SK-N-SH (cell line): ENCODE measurements around the gene VDR. TPM values are rescaled to one million over a fixed set of nuclear protein-coding genes. Genes with fewer than 3 reads are reported as not detected.

Experiments
- CTCF ChIA-PET: fragments of 300-600, 350-600 bp; formaldehyde crosslinking; extraction: SDS; loops from one replicate; lab custom pipeline; 2021; lab: Yijun Ruan, JAX
- POLR2A ChIA-PET: fragments of 350-600 bp; sonication (Branson Sonifier 250); formaldehyde crosslinking; extraction: SDS; loops from one replicate; lab custom pipeline; 2020; ENCODE audit warnings: antibody characterized with exemption, inconsistent platforms; lab: Yijun Ruan, JAX
- DNase-seq: peaks from one replicate; pipeline ENCODE4 v3.0.0; 2012
- H2AFZ ChIP-seq: fragments of 200-600 bp; sonication (generic); 2 replicates; pipeline ENCODE4 v1.8.1; 2016; ENCODE audit warnings: antibody characterized with exemption, mild to moderate bottlenecking, low read depth
- H3F3A ChIP-seq: fragments of 200-600 bp; sonication (generic); replicated peaks from 2 replicates; pipeline ENCODE3; 2016; ENCODE audit warnings: antibody characterized with exemption, mild to moderate bottlenecking; ENCODE audit not compliant: insufficient read depth
- H3K27ac ChIP-seq, 2 experiments: fragments of 200-500 bp in 1 of 2; fragments of 200-600 bp in 1 of 2; sonication (Bioruptor generic) in 1 of 2; sonication (generic), shearing (Covaris generic) in 1 of 2; 2 replicates each; pipeline versions ENCODE4 v1.5.1 to v1.6.1; 2014 to 2016; ENCODE audit warnings: low read depth in 2 of 2, inconsistent platforms in 1 of 2, low read length in 1 of 2, mild to moderate bottlenecking in 1 of 2, mixed read lengths in 1 of 2
- H3K27me3 ChIP-seq: fragments of 200-600 bp; sonication (generic), shearing (Covaris generic); 2 replicates; pipeline ENCODE4 v1.6.1; 2016; ENCODE audit warnings: mixed run types; ENCODE audit not compliant: insufficient read depth
- H3K36me3 ChIP-seq, 2 experiments: fragments of 200-500 bp in 1 of 2; fragments of 200-600 bp in 1 of 2; sonication (Bioruptor generic) in 1 of 2; sonication (generic) in 1 of 2; replicated peaks in 1 of 2; 2 replicates each; pipeline versions ENCODE3 to v1.5.1; 2014 to 2016; ENCODE audit warnings: low read length in 1 of 2, mild to moderate bottlenecking in 1 of 2; ENCODE audit not compliant: insufficient read depth in 2 of 2, control insufficient read depth in 1 of 2
- H3K4me1 ChIP-seq, 2 experiments: fragments of 200-500 bp in 1 of 2; fragments of 200-600 bp in 1 of 2; sonication (Bioruptor generic) in 1 of 2; sonication (generic), shearing (Covaris generic) in 1 of 2; 2 replicates each; pipeline versions ENCODE4 v1.5.1 to v1.6.1; 2014 to 2016; ENCODE audit warnings: low read depth in 1 of 2, low read length in 1 of 2, mixed run types in 1 of 2; ENCODE audit not compliant: insufficient read depth in 2 of 2, control insufficient read depth in 1 of 2
- H3K4me2 ChIP-seq: fragments of 200-600 bp; sonication (generic), shearing (Covaris generic); 2 replicates; pipeline ENCODE4 v1.6.1; 2017; ENCODE audit warnings: mixed run types
- H3K4me3 ChIP-seq, 2 experiments: fragments of 200-500 bp in 1 of 2; fragments of 200-600 bp in 1 of 2; sonication (Bioruptor generic) in 1 of 2; sonication (generic), shearing (Covaris generic) in 1 of 2; 2 replicates each; pipeline versions ENCODE4 v1.5.1 to v1.8.1; 2014 to 2016; ENCODE audit warnings: low read depth in 2 of 2, inconsistent platforms in 1 of 2, low read length in 1 of 2, mild to moderate bottlenecking in 1 of 2, mixed read lengths in 1 of 2, moderate library complexity in 1 of 2
- H3K79me2 ChIP-seq: fragments of 200-600 bp; sonication (generic); 2 replicates; pipeline ENCODE4 v1.8.1; 2017; ENCODE audit warnings: mild to moderate bottlenecking; ENCODE audit not compliant: insufficient read depth
- H3K9ac ChIP-seq: fragments of 200-600 bp; sonication (generic); 2 replicates; pipeline ENCODE4 v1.6.1; 2017; ENCODE audit warnings: mixed run types
- H3K9me2 ChIP-seq: fragments of 200-600 bp; sonication (generic); 2 replicates; pipeline ENCODE4 v1.6.1; 2017; ENCODE audit warnings: mixed run types
- H3K9me3 ChIP-seq: fragments of 200-600 bp; sonication (generic); 2 replicates; pipeline ENCODE4 v1.6.1; 2017; ENCODE audit warnings: mixed run types, mild to moderate bottlenecking, moderate library complexity
- H4K20me1 ChIP-seq: fragments of 200-600 bp; sonication (generic); 2 replicates; pipeline ENCODE4 v1.6.1; 2017; ENCODE audit warnings: mild to moderate bottlenecking, mixed run types; ENCODE audit not compliant: insufficient read depth
- CHD2 ChIP-seq: fragments of 150-350 bp; IDR thresholded peaks from 2 replicates; pipeline ENCODE4 v1.6.1; 2018; ENCODE audit warnings: low read length; ENCODE audit not compliant: partially characterized antibody
- GATA2 ChIP-seq: sonication (generic); formaldehyde crosslinking; IDR thresholded peaks from 2 replicates; pipeline ENCODE4 v1.5.0; 2020; ENCODE audit warnings: mild to moderate bottlenecking, missing genetic modification reagents
- MEF2A ChIP-seq: IDR thresholded peaks from 2 replicates; pipeline ENCODE4 v1.4.0; 2012; ENCODE audit warnings: low read depth, borderline replicate concordance
- MXI1 ChIP-seq: IDR thresholded peaks from 2 replicates; pipeline ENCODE4 v1.6.1; 2012; ENCODE audit warnings: mild to moderate bottlenecking, low read depth, low read length, improper control_type of control experiment
- POLR2AphosphoS5 ChIP-seq: IDR thresholded peaks from 2 replicates; pipeline ENCODE4 v1.6.1; 2012; ENCODE audit warnings: low read depth, low read length
- RFX5 ChIP-seq: IDR thresholded peaks from 2 replicates; pipeline ENCODE4 v1.6.1; 2012; ENCODE audit warnings: mild to moderate bottlenecking, improper control_type of control experiment, low read length
- RXRA ChIP-seq: IDR thresholded peaks from 2 replicates; pipeline ENCODE4 v1.4.0; 2012; ENCODE audit warnings: low read depth, mild to moderate bottlenecking, borderline replicate concordance
- YY1 ChIP-seq: IDR thresholded peaks from 2 replicates; pipeline ENCODE4 v1.4.0; 2012; ENCODE audit warnings: low read depth, mild to moderate bottlenecking
- WGBS: methylation state at CpG from one replicate; pipeline ENCODE4 v1.1.6; 2017; ENCODE audit warnings: low lambda C conversion rate; 5-methylcytosine and 5-hydroxymethylcytosine counted together
- polyA plus RNA-seq, 3 experiments: library from polyadenylated mRNA; depleted of rRNA; stranded (reverse); fragments of >200 nt; gene quantifications; 2 replicates each; pipeline ENCODE4 v1.2.3, GENCODE V29; 2012
- TF ChIP-seq, protein P1 (sequence below): IDR thresholded peaks from 2 replicates; pipeline ENCODE4 v1.4.0; 2012; ENCODE audit warnings: low read depth, borderline replicate concordance

Gene VDR
- polyA plus RNA-seq, 1 of the 3 experiments (the other 2 are of a cell fraction), result 0.33 TPM

DNA sequence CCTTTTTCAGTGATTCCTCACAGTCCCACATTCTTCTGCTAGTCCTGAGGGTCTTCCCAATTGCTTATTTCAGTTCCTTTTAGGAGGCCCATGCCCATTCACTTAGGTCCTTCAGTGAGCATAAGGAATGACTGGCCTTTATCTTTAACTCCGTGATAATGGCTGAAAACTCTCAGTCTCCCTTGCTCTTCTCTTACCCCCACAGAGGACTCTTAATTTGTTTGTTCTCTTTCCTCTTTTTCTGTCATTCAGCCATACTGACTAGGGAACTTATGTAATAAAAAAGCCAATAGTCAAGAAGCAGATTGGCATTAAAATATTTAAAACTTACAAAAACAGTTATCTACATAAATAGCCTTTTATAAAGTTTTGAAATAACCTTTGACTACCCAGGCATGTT lies 17.1 kb upstream of the VDR start:
- Histone ChIP-seq H3K79me2 (no peaks in the 10 kb centered on the region), H3K4me2 (no peak overlapping the region), H3K27ac (no peak overlapping the region), H3K4me3 (no peak overlapping the region), H3K27me3 (peaks cover 15% of the 10 kb centered on the region; the same call in 1 of the 2 replicates), H3K36me3 (no peaks in the 10 kb centered on the region), H3K4me1 (no peaks in the 10 kb centered on the region), H2AFZ (no peak overlapping the region), H3F3A (no peaks in the 10 kb centered on the region), H3K9me2 (no peaks in the 10 kb centered on the region), H3K9ac (no peak overlapping the region), H4K20me1 (no peaks in the 10 kb centered on the region), H3K9me3 (no peaks in the 10 kb centered on the region)
- no peak for DNase-seq
- ChIA-PET POLR2A (no interaction called here), CTCF (interaction anchor here (1.2 to 3.0 kb wide), 3 partner anchors 17 to 52 kb away, joined by 3 to 8 read pairs (median 4); partner anchors contain the start of genes TMEM106C and VDR)
- TF ChIP-seq YY1 (no peak), MXI1 (no peak), GATA2 (CRISPR knock-in tag) (no peak), MEF2A (no peak)
- WGBS, result 58% methylated on average over 1 of the region's 1 CpG

DNA sequence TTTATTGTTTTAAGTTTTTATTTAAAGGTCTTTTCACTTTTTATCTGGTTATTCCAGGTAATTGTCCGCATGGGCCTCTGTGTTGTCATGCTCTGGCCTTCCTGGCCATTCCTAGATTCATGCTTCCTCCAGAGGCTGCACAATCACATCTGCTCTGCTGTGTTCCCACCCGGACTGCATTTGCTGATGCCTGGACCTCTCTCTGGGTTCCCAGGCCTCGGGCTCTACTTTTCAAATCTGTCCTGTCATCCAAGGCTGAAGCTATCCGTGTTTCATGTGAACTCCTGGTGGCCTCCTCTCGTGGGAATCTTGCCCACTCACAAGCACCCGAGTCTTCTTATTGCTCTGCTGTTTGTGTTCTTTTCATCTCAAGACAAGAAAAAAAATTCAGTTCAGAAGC lies 16.1 kb upstream of the VDR start:
- DNase-seq, result no peak
- Histone ChIP-seq H3K27me3 (peaks cover 22% of the 10 kb centered on the region; the same call in 1 of the 2 replicates), H2AFZ (no peak overlapping the region), H3K9me3 (no peaks in the 10 kb centered on the region), H3K9me2 (no peaks in the 10 kb centered on the region), H3F3A (no peaks in the 10 kb centered on the region)
- POLR2A ChIA-PET, result no interaction called here
- WGBS, result 21% methylated on average over 6 of the region's 6 CpGs
- no peak for TF ChIP-seq POLR2AphosphoS5
- no peak for TF ChIP-seq RFX5
- TF ChIP-seq RXRA, result no peak
- TF ChIP-seq, protein P1, sequence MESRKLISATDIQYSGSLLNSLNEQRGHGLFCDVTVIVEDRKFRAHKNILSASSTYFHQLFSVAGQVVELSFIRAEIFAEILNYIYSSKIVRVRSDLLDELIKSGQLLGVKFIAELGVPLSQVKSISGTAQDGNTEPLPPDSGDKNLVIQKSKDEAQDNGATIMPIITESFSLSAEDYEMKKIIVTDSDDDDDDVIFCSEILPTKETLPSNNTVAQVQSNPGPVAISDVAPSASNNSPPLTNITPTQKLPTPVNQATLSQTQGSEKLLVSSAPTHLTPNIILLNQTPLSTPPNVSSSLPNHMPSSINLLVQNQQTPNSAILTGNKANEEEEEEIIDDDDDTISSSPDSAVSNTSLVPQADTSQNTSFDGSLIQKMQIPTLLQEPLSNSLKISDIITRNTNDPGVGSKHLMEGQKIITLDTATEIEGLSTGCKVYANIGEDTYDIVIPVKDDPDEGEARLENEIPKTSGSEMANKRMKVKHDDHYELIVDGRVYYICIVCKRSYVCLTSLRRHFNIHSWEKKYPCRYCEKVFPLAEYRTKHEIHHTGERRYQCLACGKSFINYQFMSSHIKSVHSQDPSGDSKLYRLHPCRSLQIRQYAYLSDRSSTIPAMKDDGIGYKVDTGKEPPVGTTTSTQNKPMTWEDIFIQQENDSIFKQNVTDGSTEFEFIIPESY, result no peak
- TF ChIP-seq, all 33 proteins: peak for 0
- Histone ChIP-seq H3K79me2 (no peaks in the 10 kb centered on the region), H3K36me3 (no peaks in the 10 kb centered on the region), H3K4me1 (no peaks in the 10 kb centered on the region), H3K4me3 (no peak overlapping the region), H3K9ac (no peak overlapping the region), H4K20me1 (no peaks in the 10 kb centered on the region), H3K27ac (no peak overlapping the region), H3K4me2 (no peak overlapping the region)
- CTCF ChIA-PET, result interaction anchor here (1.6 kb wide), 1 partner anchor 16 kb away, joined by 4 read pairs; the partner anchor contains the start of gene VDR

DNA sequence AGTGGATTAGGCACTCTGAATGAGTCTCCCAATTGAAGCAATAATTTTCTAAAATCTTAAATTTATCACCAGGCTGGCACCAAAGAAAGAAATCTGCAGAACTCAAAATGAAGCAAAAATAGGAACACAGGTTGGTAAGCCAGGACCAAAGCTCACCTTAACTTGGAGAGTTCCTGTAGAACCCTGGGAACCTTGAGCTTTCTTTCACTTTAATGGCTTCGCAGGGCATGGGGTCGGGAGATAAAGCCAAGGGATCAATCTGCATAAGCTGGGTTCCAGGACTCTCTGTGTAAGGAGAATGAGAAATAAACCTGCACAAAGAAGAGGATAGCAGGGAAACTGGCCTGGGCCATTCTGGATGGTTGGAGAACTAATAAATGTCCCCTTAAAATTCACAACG lies 8.3 kb upstream of the VDR start:
- H3K27me3 ChIP-seq, result peaks cover 12% of the 10 kb centered on the region; the same call in 1 of the 2 replicates
- 28% methylated on average over 3 of the region's 3 CpGs for WGBS
- no peaks in the 10 kb centered on the region for H3K9me3 ChIP-seq
- no peak overlapping the region for H3K27ac ChIP-seq
- H3K36me3 ChIP-seq, result no peaks in the 10 kb centered on the region
- POLR2A ChIA-PET, result no interaction called here
- no peaks in the 10 kb centered on the region for H3K79me2 ChIP-seq
- H3K9me2 ChIP-seq, result no peaks in the 10 kb centered on the region
- CTCF ChIA-PET, result interaction anchor here (0.7 to 2.2 kb wide), 5 partner anchors 34 to 707 kb away, joined by 3 to 14 read pairs (median 3); no protein-coding TSS in a partner anchor
- no peaks in the 10 kb centered on the region for H3F3A ChIP-seq
- H3K4me1 ChIP-seq, result no peaks in the 10 kb centered on the region; a peak in 1 of 4 replicates
- TF ChIP-seq CHD2, result no peak
- no peak overlapping the region for H3K9ac ChIP-seq
- H4K20me1 ChIP-seq, result no peaks in the 10 kb centered on the region
- H3K4me2 ChIP-seq, result no peak overlapping the region
- DNase-seq, result no peak
- H3K4me3 ChIP-seq, result no peak overlapping the region
- no peak overlapping the region for H2AFZ ChIP-seq
